Mesendoderm (in vitro differentiated cells): ENCODE data around the gene RARG.
"Not testable (repeated sequence)": the region's sequence is repeated elsewhere in the genome, so short reads cannot be mapped to it uniquely, and the experiment has no call there.

Source experiments
- DNase-seq: peaks from one replicate; pipeline ENCODE4 v3.0.0; 2013
- H2AK5ac ChIP-seq: 2 replicates; pipeline ENCODE4 v1.6.1; 2013; ENCODE audit warnings: low read length, inconsistent platforms
- H2BK120ac ChIP-seq: 2 replicates; pipeline ENCODE4 v1.6.1; 2013; ENCODE audit warnings: low read depth, mild to moderate bottlenecking, low read length, moderate library complexity, mixed read lengths
- H2BK15ac ChIP-seq: replicated peaks from 2 replicates; pipeline ENCODE4 v1.6.1; 2013; ENCODE audit warnings: low read depth, mild to moderate bottlenecking, moderate library complexity
- H2BK5ac ChIP-seq: 2 replicates; pipeline ENCODE4 v1.6.1; 2013; ENCODE audit warnings: low read length, inconsistent platforms
- H3K18ac ChIP-seq: 2 replicates; pipeline ENCODE4 v1.6.1; 2013; ENCODE audit warnings: mild to moderate bottlenecking, low read length, mixed read lengths
- H3K23ac ChIP-seq: one replicate; pipeline ENCODE4 v1.6.1; 2013; ENCODE audit warnings: low read length
- H3K27ac ChIP-seq: 2 replicates; pipeline ENCODE4 v1.5.1; 2013; ENCODE audit warnings: low read depth, mild to moderate bottlenecking, inconsistent platforms, low read length, moderate library complexity
- H3K27me3 ChIP-seq: 2 replicates; pipeline ENCODE4 v1.6.1; 2013; ENCODE audit warnings: low read length, control low read depth, mild to moderate bottlenecking, inconsistent platforms; ENCODE audit not compliant: insufficient read depth, poor library complexity
- H3K36me3 ChIP-seq: 2 replicates; pipeline ENCODE4 v1.6.1; 2013; ENCODE audit warnings: low read length, inconsistent platforms; ENCODE audit not compliant: control insufficient read depth, insufficient read depth
- H3K4ac ChIP-seq: one replicate; pipeline ENCODE4 v1.6.1; 2013; ENCODE audit warnings: low read depth, mild to moderate bottlenecking, low read length, moderate library complexity
- H3K4me1 ChIP-seq: 2 replicates; pipeline ENCODE4 v1.6.1; 2013; ENCODE audit warnings: low read depth, low read length, inconsistent platforms; ENCODE audit not compliant: control insufficient read depth
- H3K4me2 ChIP-seq: 2 replicates; pipeline ENCODE4 v1.6.1; 2013; ENCODE audit warnings: low read length
- H3K4me3 ChIP-seq: 2 replicates; pipeline ENCODE4 v1.5.1; 2013; ENCODE audit warnings: mild to moderate bottlenecking, low read length
- H3K56ac ChIP-seq: one replicate; pipeline ENCODE4 v1.6.1; 2013; ENCODE audit warnings: low read length
- H3K79me1 ChIP-seq: 2 replicates; pipeline ENCODE4 v1.6.1; 2013; ENCODE audit warnings: low read length, inconsistent platforms
- H3K79me2 ChIP-seq: 2 replicates; pipeline ENCODE4 v1.6.1; 2013; ENCODE audit warnings: mild to moderate bottlenecking, low read length; ENCODE audit not compliant: control insufficient read depth, insufficient read depth
- H3K9ac ChIP-seq: 2 replicates; pipeline ENCODE4 v1.6.1; 2013; ENCODE audit warnings: low read length, inconsistent platforms
- H4K5ac ChIP-seq: one replicate; pipeline ENCODE4 v1.6.1; 2013; ENCODE audit warnings: low read length
- H4K8ac ChIP-seq: one replicate; pipeline ENCODE4 v1.6.1; 2013; ENCODE audit warnings: low read depth, mild to moderate bottlenecking, control low read depth, low read length, moderate library complexity
- WGBS: extraction: QIAGEN DNeasy Blood & Tissue Kit; methylation state at CpG from one replicate; pipeline ENCODE4 v1.1.7; 2013; ENCODE audit warnings: low lambda C conversion rate, missing lambda C conversion rate; ENCODE audit not compliant: insufficient coverage; ENCODE audit errors: extremely low coverage; 5-methylcytosine and 5-hydroxymethylcytosine counted together

RARG gene

GRCh38 chr12:53207042-53207441 is 25.0 kb downstream of the RARG start, which contains the start of gene ITGB7:
Gene ITGB7, minus strand, starts transcription at chr12:53207251. Its CDS starts 6,808 bp downstream, at chr12:53200443.
- Histone ChIP-seq H2AK5ac (no peak within 1 kb of the TSS), H3K36me3 (peaks cover 3% of the 10 kb centered on the region), H3K4ac (no peak within 1 kb of the TSS), H2BK5ac (no peak within 1 kb of the TSS), H3K79me2 (no peaks in the 10 kb centered on the region), H3K18ac (no peak within 1 kb of the TSS), H3K27ac (no peak within 1 kb of the TSS), H2BK120ac (no peak within 1 kb of the TSS), H3K56ac (no peak within 1 kb of the TSS), H3K4me1 (peaks cover 2% of the 10 kb centered on the region), H2BK15ac (no peak within 1 kb of the TSS), H3K27me3 (no peaks in the 10 kb centered on the region), H3K4me3 (no peak within 1 kb of the TSS), H4K8ac (no peak within 1 kb of the TSS), H4K5ac (no peak within 1 kb of the TSS), H3K9ac (no peak within 1 kb of the TSS), H3K23ac (no peak within 1 kb of the TSS), H3K79me1 (no peaks in the 10 kb centered on the region), H3K4me2 (no peak within 1 kb of the TSS)
- no CpG with 5 or more reads among the region's 5 CpGs for WGBS
- no peak for DNase-seq

- no peaks in the 10 kb centered on the region for H3K79me1 ChIP-seq
- H3K4me3 ChIP-seq = no peak overlapping the region
- H4K5ac ChIP-seq = no peak overlapping the region
- no peaks in the 10 kb centered on the region for H3K79me2 ChIP-seq
- H4K8ac ChIP-seq = no peak overlapping the region
- no peak overlapping the region for H3K56ac ChIP-seq
- H3K27me3 ChIP-seq = no peaks in the 10 kb centered on the region
- no peak overlapping the region for H3K18ac ChIP-seq
- H3K36me3 ChIP-seq = no peaks in the 10 kb centered on the region
- H2BK5ac ChIP-seq = no peak overlapping the region
- no peak overlapping the region for H2AK5ac ChIP-seq
- no CpG with 5 or more reads among the region's 7 CpGs for WGBS
- H3K4me1 ChIP-seq = peaks cover 2% of the 10 kb centered on the region
- H3K23ac ChIP-seq = no peak overlapping the region
- no peak overlapping the region for H3K4me2 ChIP-seq
- DNase-seq = no peak
- no peak overlapping the region for H3K27ac ChIP-seq
- H2BK15ac ChIP-seq = no peak overlapping the region
- H3K4ac ChIP-seq = no peak overlapping the region
- no peak overlapping the region for H2BK120ac ChIP-seq
- H3K9ac ChIP-seq = no peak overlapping the region
These were observed 26.1 kb downstream of the RARG start for GRCh38 chr12:53205747-53206419.

DNA sequence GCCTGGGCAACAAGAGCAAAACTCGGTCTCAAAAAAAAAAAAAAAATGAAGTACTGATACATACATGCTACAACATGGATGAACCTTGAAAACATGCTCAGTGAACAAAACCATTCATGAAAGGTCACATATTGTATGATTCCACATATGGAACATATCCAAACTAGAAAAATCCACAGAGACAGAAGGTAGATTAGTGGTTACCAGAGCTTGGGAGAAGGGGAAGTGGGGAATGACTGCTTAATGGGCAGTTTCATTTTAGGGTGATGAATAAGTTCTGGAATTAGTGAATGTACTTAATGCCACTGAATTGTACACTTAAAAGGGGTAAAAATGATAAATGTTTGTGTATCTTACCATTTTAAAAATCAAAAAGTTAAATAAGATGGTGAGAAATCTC is 27.7 kb downstream of the RARG start:
- Histone ChIP-seq H3K56ac (no peak overlapping the region), H3K36me3 (no peaks in the 10 kb centered on the region), H3K4ac (no peak overlapping the region), H4K8ac (no peak overlapping the region), H3K79me2 (no peaks in the 10 kb centered on the region), H2BK5ac (no peak overlapping the region), H3K23ac (no peak overlapping the region), H3K18ac (no peak overlapping the region), H3K27me3 (no peaks in the 10 kb centered on the region), H2BK15ac (no peak overlapping the region), H3K27ac (no peak overlapping the region), H2BK120ac (no peak overlapping the region), H4K5ac (no peak overlapping the region), H3K79me1 (no peaks in the 10 kb centered on the region), H3K9ac (no peak overlapping the region), H3K4me1 (peaks cover 2% of the 10 kb centered on the region), H3K4me2 (no peak overlapping the region), H3K4me3 (no peak overlapping the region), H2AK5ac (no peak overlapping the region)
- no peak for DNase-seq
- no CpG with 5 or more reads among the region's 1 CpG for WGBS

- H3K27ac ChIP-seq, H3K79me1 ChIP-seq, H3K27me3 ChIP-seq, H3K4me3 ChIP-seq, H4K8ac ChIP-seq, H3K4me2 ChIP-seq, H3K56ac ChIP-seq, H2AK5ac ChIP-seq, H3K79me2 ChIP-seq, H3K23ac ChIP-seq, DNase-seq, H2BK120ac ChIP-seq, H4K5ac ChIP-seq, H3K9ac ChIP-seq, H2BK5ac ChIP-seq, H2BK15ac ChIP-seq, H3K4me1 ChIP-seq, H3K4ac ChIP-seq, H3K36me3 ChIP-seq, H3K18ac ChIP-seq: not testable (repeated sequence)
- WGBS = no CpG with 5 or more reads among the region's 7 CpGs
These were observed 29.7 kb downstream of the RARG start for GRCh38 chr12:53202316-53202715.

DNA sequence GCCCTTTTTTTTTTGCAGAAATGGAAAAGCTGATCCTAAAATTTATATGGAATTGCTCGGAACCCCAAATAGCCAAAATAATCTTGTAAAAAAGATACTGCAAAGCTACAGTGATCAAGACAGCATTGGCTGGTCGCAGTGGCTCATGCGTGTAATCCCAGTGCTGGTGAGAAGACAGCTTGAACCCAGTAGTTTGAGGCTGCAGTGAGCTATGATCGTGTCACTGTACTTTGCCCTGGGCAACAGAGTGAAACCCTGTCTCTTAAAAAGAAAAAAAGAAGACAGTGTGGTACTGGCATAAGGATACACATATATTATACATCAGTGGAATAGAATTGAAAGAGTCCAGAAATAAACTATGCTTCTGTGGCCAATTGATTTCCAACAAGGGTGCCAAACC is 30.4 kb downstream of the RARG start:
- H3K18ac ChIP-seq = no peak overlapping the region
- H3K36me3 ChIP-seq = no peaks in the 10 kb centered on the region
- H3K23ac ChIP-seq = no peak overlapping the region
- no peak overlapping the region for H3K9ac ChIP-seq
- H4K8ac ChIP-seq = no peak overlapping the region
- H3K4me2 ChIP-seq = no peak overlapping the region
- H2BK15ac ChIP-seq = no peak overlapping the region
- H3K27me3 ChIP-seq = no peaks in the 10 kb centered on the region
- no peak overlapping the region for H2BK5ac ChIP-seq
- no peaks in the 10 kb centered on the region for H3K79me2 ChIP-seq
- H3K27ac ChIP-seq = no peak overlapping the region
- no peaks in the 10 kb centered on the region for H3K4me1 ChIP-seq
- no peaks in the 10 kb centered on the region for H3K79me1 ChIP-seq
- no peak for DNase-seq
- no peak overlapping the region for H4K5ac ChIP-seq
- no CpG with 5 or more reads among the region's 4 CpGs for WGBS
- no peak overlapping the region for H3K4me3 ChIP-seq
- no peak overlapping the region for H3K56ac ChIP-seq
- H2BK120ac ChIP-seq = no peak overlapping the region
- no peak overlapping the region for H2AK5ac ChIP-seq
- no peak overlapping the region for H3K4ac ChIP-seq

DNA sequence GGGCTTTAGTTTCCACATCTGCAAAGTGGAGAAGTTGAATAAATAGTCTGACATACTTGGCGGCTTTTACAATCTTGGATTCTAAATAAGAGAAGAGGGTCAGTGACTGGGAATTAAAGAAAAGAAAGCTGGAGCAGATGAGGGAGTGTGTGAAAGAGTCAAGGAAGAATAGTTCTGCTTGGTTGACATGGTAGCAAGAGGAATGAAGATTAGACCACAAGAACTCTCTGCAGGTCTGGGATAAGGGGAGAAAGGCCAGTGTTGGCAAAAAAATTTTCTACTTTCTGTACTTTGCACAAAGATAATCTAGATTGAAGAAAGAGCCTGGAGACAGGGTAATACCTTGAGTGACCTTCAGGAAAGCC is 30.9 kb downstream of the RARG start:
- Histone ChIP-seq H3K4me2 (no peak overlapping the region), H3K9ac (no peak overlapping the region), H2BK15ac (no peak overlapping the region), H3K18ac (no peak overlapping the region), H3K79me2 (no peaks in the 10 kb centered on the region), H3K27me3 (no peaks in the 10 kb centered on the region), H3K4me1 (no peaks in the 10 kb centered on the region), H3K4me3 (no peak overlapping the region), H3K4ac (no peak overlapping the region), H3K79me1 (no peaks in the 10 kb centered on the region), H2AK5ac (no peak overlapping the region), H3K56ac (no peak overlapping the region), H4K8ac (no peak overlapping the region), H4K5ac (no peak overlapping the region), H3K23ac (no peak overlapping the region), H3K36me3 (no peaks in the 10 kb centered on the region), H3K27ac (no peak overlapping the region), H2BK120ac (no peak overlapping the region), H2BK5ac (no peak overlapping the region)
- no CpG with 5 or more reads among the region's 1 CpG for WGBS
- no peak for DNase-seq
